ENCODE data around the gene BDP1. TPM values are rescaled to one million over a fixed set of nuclear protein-coding genes. Genes with fewer than 3 reads are reported as not detected.
"Not testable (repeated sequence)": the region's sequence is repeated elsewhere in the genome, so short reads cannot be mapped to it uniquely, and the experiment has no call there.

The BDP1 gene
- total RNA-seq, 1 experiment from 2014 or later = 31.2 TPM

- Mint-ChIP-seq H3K9me3 (ENCODE audit: low read depth, unreplicated experiment) (no peaks in the 10 kb centered on the region), H3K4me1 (ENCODE audit: low read depth, unreplicated experiment) (peaks cover 15% of the 10 kb centered on the region), H3K36me3 (ENCODE audit: insufficient read depth, unreplicated experiment) (peaks cover 57% of the 10 kb centered on the region), H3K4me3 (ENCODE audit: low read depth, unreplicated experiment) (peak overlapping the region; percentile 26), H3K27ac (ENCODE audit: unreplicated experiment) (peak overlapping the region; percentile 85), H3K27me3 (ENCODE audit: unreplicated experiment) (no peaks in the 10 kb centered on the region)
- CTCF ChIA-PET = interaction anchor here (0.6 to 1.8 kb wide), 7 partner anchors 11 to 156 kb away, joined by 3 to 19 read pairs (median 4); partner anchors contain the start of gene MCCC2
- peak; percentile 80 for DNase-seq
- peak; percentile 58 for TF ChIP-seq CTCF (IDR thresholded peaks at IDR 0.05; ENCODE audit: unreplicated experiment)
- no TSS peak for BruUV-seq (replicated peaks)
- intact Hi-C loops (cut with micrococcal nuclease; ENCODE audit: unreplicated experiment) = no loop called here
These were observed 146.0 kb downstream of the BDP1 start for GRCh38 chr5:71601222-71602026.

- H3K4me3 Mint-ChIP-seq (ENCODE audit: low read depth, unreplicated experiment); H3K27ac Mint-ChIP-seq (ENCODE audit: unreplicated experiment); intact Hi-C loops (cut with micrococcal nuclease; ENCODE audit: unreplicated experiment); H3K9me3 Mint-ChIP-seq (ENCODE audit: low read depth, unreplicated experiment); H3K27me3 Mint-ChIP-seq (ENCODE audit: unreplicated experiment); H3K4me1 Mint-ChIP-seq (ENCODE audit: low read depth, unreplicated experiment); BruUV-seq (replicated peaks); CTCF ChIA-PET; DNase-seq: not testable (repeated sequence)
- H3K36me3 Mint-ChIP-seq (ENCODE audit: insufficient read depth, unreplicated experiment) = peaks cover 12% of the 10 kb centered on the region
These were observed 154.5 kb downstream of the BDP1 start for GRCh38 chr5:71609916-71610315.

- H3K4me3 Mint-ChIP-seq (ENCODE audit: low read depth, unreplicated experiment) = no peak overlapping the region
These were observed 160.4 kb downstream of the BDP1 start for GRCh38 chr5:71615809-71616208.

More at GRCh38 chr5:71615809-71616208, 160.4 kb downstream of the BDP1 start:
- Mint-ChIP-seq H3K36me3 (ENCODE audit: insufficient read depth, unreplicated experiment) (peaks cover 30% of the 10 kb centered on the region), H3K27ac (ENCODE audit: unreplicated experiment) (no peak overlapping the region), H3K9me3 (ENCODE audit: low read depth, unreplicated experiment) (peaks cover 2% of the 10 kb centered on the region), H3K27me3 (ENCODE audit: unreplicated experiment) (no peaks in the 10 kb centered on the region), H3K4me1 (ENCODE audit: low read depth, unreplicated experiment) (peaks cover 2% of the 10 kb centered on the region)
- CTCF ChIA-PET = no interaction called here
- no peak for DNase-seq
- no TSS peak for BruUV-seq (replicated peaks)
- intact Hi-C loops (cut with micrococcal nuclease; ENCODE audit: unreplicated experiment) = no loop called here
- TF ChIP-seq CTCF (IDR thresholded peaks at IDR 0.05; ENCODE audit: unreplicated experiment) = no peak

Other genes with a start within 250 kb of the BDP1 start
- gene MCCC2, start 131.7 kb downstream of the BDP1 start, total RNA-seq (2022) = 98.7 and 115 TPM in 2 replicates

All from Calu3 (cell line).